GM04503 (cell line): ENCODE data around the gene DMPK.

Experiments used
- DNase-seq: peaks from one replicate; pipeline ENCODE4 v3.0.0-alpha.2; 2012; ENCODE audit warnings: low read depth

The DMPK gene

GRCh38 chr19:45785781-45786532 is 3.7 kb upstream of the DMPK start:
- no peak for DNase-seq

- no peak for DNase-seq
Observed at GRCh38 chr19:45785097-45785496, 2.8 kb upstream of the DMPK start.

GRCh38 chr19:45784096-45784495 is 1.8 kb upstream of the DMPK start:
- no peak for DNase-seq

- DNase-seq = peak; percentile 59
Observed at GRCh38 chr19:45782820-45783785, 813 bp upstream of the DMPK start.

- no peak for DNase-seq
Observed at GRCh38 chr19:45781214-45782161, 802 bp downstream of the DMPK start.

GRCh38 chr19:45780448-45781213 is 1.7 kb downstream of the DMPK start:
- DNase-seq = no peak

GRCh38 chr19:45780146-45780447 is 2.2 kb downstream of the DMPK start:
- DNase-seq = no peak

- DNase-seq = no peak
Observed at GRCh38 chr19:45779231-45780145, 2.8 kb downstream of the DMPK start.

GRCh38 chr19:45778010-45778661 is 4.2 kb downstream of the DMPK start:
- DNase-seq = no peak

GRCh38 chr19:45777395-45777961 is 4.8 kb downstream of the DMPK start:
- no peak for DNase-seq

GRCh38 chr19:45774765-45775164 is 7.5 kb downstream of the DMPK start:
- DNase-seq = no peak

GRCh38 chr19:45773384-45773783 is 8.9 kb downstream of the DMPK start:
- DNase-seq = no peak

GRCh38 chr19:45772912-45773311 is 9.4 kb downstream of the DMPK start:
- DNase-seq = no peak

- DNase-seq = no peak
Observed at GRCh38 chr19:45772130-45772840, 10.0 kb downstream of the DMPK start.

- DNase-seq = no peak
Observed at GRCh38 chr19:45771311-45771933, 10.9 kb downstream of the DMPK start.

GRCh38 chr19:45770192-45771101 is 11.8 kb downstream of the DMPK start:
- peak; percentile 85 for DNase-seq

GRCh38 chr19:45769821-45770191 is 12.5 kb downstream of the DMPK start:
- DNase-seq = no peak
